SU-DHL-6 (cell line): ENCODE results near the gene NFYC.

ENCODE experiments used
- H2AFZ ChIP-seq: fragments of 200-600 bp; sonication (generic); 2 replicates; pipeline ENCODE4 v1.6.1; 2014; ENCODE audit warnings: low read depth, mild to moderate bottlenecking, moderate library complexity, mixed read lengths, antibody characterized with exemption, low read length; ENCODE audit not compliant: severe bottlenecking
- H3F3A ChIP-seq: fragments of 200-600 bp; shearing (Covaris generic); 2 replicates; pipeline ENCODE4 v1.6.0; 2016; ENCODE audit warnings: antibody characterized with exemption, mild to moderate bottlenecking; ENCODE audit not compliant: insufficient read depth
- H3K27ac ChIP-seq: fragments of 200-600 bp; sonication (generic); 2 replicates; pipeline ENCODE4 v1.5.1; 2016; ENCODE audit warnings: low read depth, mild to moderate bottlenecking, low read length, moderate library complexity, mixed read lengths
- H3K27me3 ChIP-seq: fragments of 200-600 bp; sonication (generic), shearing (Covaris generic); 2 replicates; pipeline ENCODE4 v1.6.0; 2014; ENCODE audit warnings: mild to moderate bottlenecking, low read length
- H3K36me3 ChIP-seq: fragments of 200-600 bp; sonication (generic); 2 replicates; pipeline ENCODE4 v1.6.1; 2014; ENCODE audit warnings: mild to moderate bottlenecking, low read length, mixed read lengths
- H3K4me2 ChIP-seq: fragments of 300-600, 200-600 bp; shearing (Covaris generic), sonication (generic); 2 replicates; pipeline ENCODE4 v1.6.0; 2014; ENCODE audit warnings: low read length, low read depth, mild to moderate bottlenecking; ENCODE audit not compliant: poor library complexity, severe bottlenecking
- H3K4me3 ChIP-seq: fragments of 200-600 bp; sonication (generic); 2 replicates; pipeline ENCODE4 v1.5.1; 2014; ENCODE audit warnings: antibody characterized with exemption, low read length, mild to moderate bottlenecking, mixed read lengths; ENCODE audit not compliant: insufficient read depth, poor library complexity, severe bottlenecking
- H3K79me2 ChIP-seq: fragments of 200-600 bp; sonication (generic); 2 replicates; pipeline ENCODE4 v1.6.1; 2014; ENCODE audit warnings: mild to moderate bottlenecking, low read length, moderate library complexity; ENCODE audit not compliant: insufficient read depth
- H3K9ac ChIP-seq: fragments of 200-600 bp; sonication (generic); 2 replicates; pipeline ENCODE4 v1.7.0; 2014; ENCODE audit warnings: mild to moderate bottlenecking, low read length
- H3K9me2 ChIP-seq: fragments of 200-600 bp; sonication (generic); replicated peaks from 2 replicates; pipeline ENCODE4 v1.6.1; 2014; ENCODE audit warnings: low read length; ENCODE audit not compliant: insufficient read depth
- H3K9me3 ChIP-seq: fragments of 200-600 bp; sonication (generic); 2 replicates; pipeline ENCODE4 v1.6.1; 2014; ENCODE audit warnings: low read length, mixed read lengths; ENCODE audit not compliant: insufficient read depth
- H4K20me1 ChIP-seq: fragments of 200-600 bp; sonication (generic); 2 replicates; pipeline ENCODE4 v1.6.1; 2014; ENCODE audit warnings: low read depth, mild to moderate bottlenecking, antibody characterized with exemption, low read length, moderate library complexity, mixed read lengths
- EZH2phosphoT487 ChIP-seq: fragments of 200-600 bp; sonication (generic), shearing (Covaris generic); conservative IDR thresholded peaks from 2 replicates; pipeline ENCODE4 v1.6.1; 2018; ENCODE audit warnings: mild to moderate bottlenecking, antibody characterized with exemption, low read length, moderate library complexity, mixed read lengths
- TF ChIP-seq, protein P1 (sequence below): fragments of 200-600 bp; sonication (generic); IDR thresholded peaks from one replicate; pipeline ENCODE4 v1.5.1; 2017; ENCODE audit warnings: antibody characterized with exemption, mild to moderate bottlenecking, low read length, moderate library complexity; ENCODE audit not compliant: insufficient read depth, poor library complexity, severe bottlenecking

Gene NFYC

DNA sequence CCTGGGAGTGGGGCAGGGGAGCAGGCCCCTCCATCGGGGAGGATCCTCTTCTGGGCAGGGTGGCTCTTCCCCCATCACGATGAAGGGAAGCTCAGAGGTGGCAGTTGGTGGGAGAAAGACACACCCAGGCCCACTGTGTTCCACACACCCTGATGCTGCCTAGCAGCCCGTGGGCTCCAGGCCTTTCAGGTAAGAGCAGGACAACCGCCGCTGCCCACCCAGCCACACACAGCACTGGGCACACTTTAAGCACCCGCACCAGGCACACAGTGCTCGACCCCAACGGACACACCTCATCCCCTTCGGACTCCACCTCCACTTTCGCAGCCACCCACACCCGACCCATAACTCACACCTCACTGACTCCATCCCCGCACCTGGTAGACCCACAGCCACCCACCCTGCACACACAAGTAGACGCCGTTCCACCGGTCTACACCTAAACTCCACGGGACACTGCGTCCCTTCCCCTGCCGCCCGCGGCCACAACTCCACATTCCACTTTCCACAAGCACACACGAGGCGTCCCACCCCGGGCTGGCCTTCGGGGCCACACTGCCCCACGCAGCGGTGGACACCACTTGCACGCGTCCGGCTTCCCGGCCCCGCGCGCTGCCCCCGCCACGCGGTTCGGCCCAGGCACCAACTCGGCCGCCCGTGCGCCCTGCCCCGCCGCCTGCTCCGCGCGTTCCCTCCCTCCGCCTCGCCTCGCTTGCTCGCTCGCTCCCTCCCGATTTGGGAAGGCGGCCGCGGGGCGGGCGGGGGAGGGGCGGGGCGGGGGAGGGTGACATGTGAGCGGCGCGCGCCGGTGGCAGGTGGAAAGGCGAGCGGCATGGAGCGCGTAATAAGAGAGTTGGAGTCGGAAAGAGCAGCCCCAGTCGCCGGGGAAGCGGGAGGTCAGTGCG lies 91.7 kb downstream of the NFYC start, which contains the start of gene KCNQ4:
KCNQ4 (plus strand) TSS at position 787 of the 905 bp plus-strand sequence. CDS start 307 bp downstream, outside the sequence.
- Histone ChIP-seq H4K20me1 (no peaks in the 10 kb centered on the region), H3K79me2 (no peaks in the 10 kb centered on the region), H3K9me3 (no peaks in the 10 kb centered on the region), H3K4me2 (no peak within 1 kb of the TSS), H3K36me3 (no peaks in the 10 kb centered on the region), H3K27ac (no peak within 1 kb of the TSS), H3K9ac (no peak within 1 kb of the TSS), H3K27me3 (no peaks in the 10 kb centered on the region), H3K4me3 (no peak within 1 kb of the TSS), H2AFZ (no peak within 1 kb of the TSS), H3F3A (no peaks in the 10 kb centered on the region), H3K9me2 (no peaks in the 10 kb centered on the region)
- TF ChIP-seq EZH2phosphoT487: no peak
- TF ChIP-seq, protein P1, sequence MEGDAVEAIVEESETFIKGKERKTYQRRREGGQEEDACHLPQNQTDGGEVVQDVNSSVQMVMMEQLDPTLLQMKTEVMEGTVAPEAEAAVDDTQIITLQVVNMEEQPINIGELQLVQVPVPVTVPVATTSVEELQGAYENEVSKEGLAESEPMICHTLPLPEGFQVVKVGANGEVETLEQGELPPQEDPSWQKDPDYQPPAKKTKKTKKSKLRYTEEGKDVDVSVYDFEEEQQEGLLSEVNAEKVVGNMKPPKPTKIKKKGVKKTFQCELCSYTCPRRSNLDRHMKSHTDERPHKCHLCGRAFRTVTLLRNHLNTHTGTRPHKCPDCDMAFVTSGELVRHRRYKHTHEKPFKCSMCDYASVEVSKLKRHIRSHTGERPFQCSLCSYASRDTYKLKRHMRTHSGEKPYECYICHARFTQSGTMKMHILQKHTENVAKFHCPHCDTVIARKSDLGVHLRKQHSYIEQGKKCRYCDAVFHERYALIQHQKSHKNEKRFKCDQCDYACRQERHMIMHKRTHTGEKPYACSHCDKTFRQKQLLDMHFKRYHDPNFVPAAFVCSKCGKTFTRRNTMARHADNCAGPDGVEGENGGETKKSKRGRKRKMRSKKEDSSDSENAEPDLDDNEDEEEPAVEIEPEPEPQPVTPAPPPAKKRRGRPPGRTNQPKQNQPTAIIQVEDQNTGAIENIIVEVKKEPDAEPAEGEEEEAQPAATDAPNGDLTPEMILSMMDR: no peak

DNA sequence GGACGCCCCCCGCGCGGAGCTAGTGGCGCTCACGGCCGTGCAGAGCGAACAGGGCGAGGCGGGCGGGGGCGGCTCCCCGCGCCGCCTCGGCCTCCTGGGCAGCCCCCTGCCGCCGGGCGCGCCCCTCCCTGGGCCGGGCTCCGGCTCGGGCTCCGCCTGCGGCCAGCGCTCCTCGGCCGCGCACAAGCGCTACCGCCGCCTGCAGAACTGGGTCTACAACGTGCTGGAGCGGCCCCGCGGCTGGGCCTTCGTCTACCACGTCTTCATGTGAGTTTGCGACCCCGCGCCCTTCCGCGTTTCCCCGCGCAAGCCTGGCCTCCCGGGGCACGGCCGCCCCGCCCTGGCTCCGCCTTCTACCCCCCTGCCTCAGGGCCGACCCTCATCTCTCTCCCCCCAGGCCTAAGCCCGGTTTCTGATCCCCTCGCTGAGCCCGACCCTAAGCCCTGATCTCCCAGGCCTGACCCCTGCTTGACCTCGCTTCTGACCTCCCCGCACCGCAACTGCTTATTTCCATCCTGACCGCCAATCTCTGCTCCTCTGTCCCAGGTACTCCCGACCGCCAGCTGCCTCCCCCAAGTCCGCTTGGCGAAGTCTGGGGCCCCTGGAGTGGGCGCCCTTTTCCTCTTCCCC lies 92.8 kb downstream of the NFYC start:
- Histone ChIP-seq H3K9me2 (no peaks in the 10 kb centered on the region), H4K20me1 (no peaks in the 10 kb centered on the region), H2AFZ (no peak overlapping the region), H3F3A (no peaks in the 10 kb centered on the region), H3K27me3 (no peaks in the 10 kb centered on the region), H3K36me3 (no peaks in the 10 kb centered on the region), H3K79me2 (no peaks in the 10 kb centered on the region), H3K9me3 (no peaks in the 10 kb centered on the region), H3K27ac (no peak overlapping the region), H3K9ac (no peak overlapping the region), H3K4me3 (no peak overlapping the region), H3K4me2 (no peak overlapping the region)
- TF ChIP-seq, protein P1: no peak
- TF ChIP-seq EZH2phosphoT487: no peak

DNA sequence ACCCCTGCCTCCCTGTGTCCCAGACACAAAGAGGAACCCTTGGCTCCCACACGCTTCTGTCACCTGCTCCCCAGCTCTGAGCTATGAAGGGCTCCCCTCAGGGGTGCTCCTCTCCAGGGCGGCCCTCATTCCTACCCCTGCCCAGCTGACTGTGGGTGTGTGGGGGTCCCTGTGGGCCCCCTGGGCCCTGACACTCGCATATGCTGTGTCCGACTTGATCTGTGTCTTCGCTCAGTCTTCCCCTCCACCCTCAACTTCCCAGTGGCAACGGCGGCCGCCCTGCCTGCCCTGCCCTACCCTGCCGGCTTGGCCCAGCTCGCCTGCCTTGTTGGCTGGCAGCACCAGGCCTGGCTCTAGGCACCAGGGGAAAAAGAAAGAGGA lies 93.3 kb downstream of the NFYC start:
- Histone ChIP-seq H3K9me2 (no peaks in the 10 kb centered on the region), H3K4me3 (no peak overlapping the region), H4K20me1 (no peaks in the 10 kb centered on the region), H3K9me3 (no peaks in the 10 kb centered on the region), H3K27me3 (no peaks in the 10 kb centered on the region), H3K79me2 (no peaks in the 10 kb centered on the region), H2AFZ (no peak overlapping the region), H3F3A (no peaks in the 10 kb centered on the region), H3K36me3 (no peaks in the 10 kb centered on the region), H3K4me2 (no peak overlapping the region), H3K27ac (no peak overlapping the region), H3K9ac (no peak overlapping the region)
- TF ChIP-seq EZH2phosphoT487: no peak

DNA sequence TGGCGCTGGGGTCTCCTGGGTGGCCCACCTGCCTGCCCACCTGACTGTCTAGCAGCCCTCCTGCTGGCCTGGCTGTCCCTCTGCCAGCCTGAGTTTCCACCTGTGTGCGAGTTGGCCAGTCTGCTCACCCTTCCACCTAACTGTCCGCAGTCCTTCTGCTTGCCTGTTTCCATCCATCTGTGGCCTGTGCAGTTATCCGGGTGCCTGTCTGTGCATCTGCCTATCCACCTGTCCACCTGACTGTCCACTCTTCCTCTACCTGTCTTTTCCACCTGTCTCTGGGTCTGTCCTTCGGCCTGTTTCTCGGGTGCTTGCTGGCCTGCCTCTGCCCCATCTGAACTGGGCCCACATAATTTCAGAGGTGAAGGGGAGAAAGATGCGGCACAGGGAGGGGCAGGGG lies 93.9 kb downstream of the NFYC start:
- Histone ChIP-seq H3K36me3 (no peaks in the 10 kb centered on the region), H3K27ac (no peak overlapping the region), H4K20me1 (no peaks in the 10 kb centered on the region), H2AFZ (no peak overlapping the region), H3K9me3 (no peaks in the 10 kb centered on the region), H3F3A (no peaks in the 10 kb centered on the region), H3K79me2 (no peaks in the 10 kb centered on the region), H3K27me3 (no peaks in the 10 kb centered on the region), H3K4me2 (no peak overlapping the region), H3K9me2 (no peaks in the 10 kb centered on the region), H3K4me3 (no peak overlapping the region), H3K9ac (no peak overlapping the region)
- TF ChIP-seq, protein P1: no peak
- no peak for TF ChIP-seq EZH2phosphoT487
